CD14-positive monocyte (primary cell): Measurements from ENCODE around the gene MPP1. TPM values are rescaled to one million over a fixed set of nuclear protein-coding genes. Genes with fewer than 3 reads are reported as not detected.
A peak's percentile ranks its signal among the peaks of the same experiment; 100 is the strongest.

ENCODE experiments used
- DNase-seq, 3 donors: peaks; one replicate each; pipeline ENCODE4 v3.0.0-alpha.2; 2011 to 2022
- H2AFZ ChIP-seq: 2 replicates; pipeline ENCODE4 v1.6.0; 2012; ENCODE audit warnings: mild to moderate bottlenecking, low read depth, low read length, inconsistent platforms; ENCODE audit not compliant: insufficient read depth, poor library complexity, severe bottlenecking
- H3K27ac ChIP-seq, 2 donors: 1 replicate in 1 of 2; 2 replicates in 1 of 2; pipeline ENCODE4 v1.5.1; 2012 to 2013; ENCODE audit warnings: low read length in 2 of 2, control low read depth in 1 of 2, inconsistent platforms in 1 of 2, low read depth in 1 of 2, mild to moderate bottlenecking in 1 of 2
- H3K27me3 ChIP-seq, 2 donors: one replicate each; pipeline versions ENCODE4 v1.6.0 to v1.6.1; 2011 to 2013; ENCODE audit warnings: low read length in 2 of 2; ENCODE audit not compliant: control insufficient read depth in 2 of 2, insufficient read depth in 2 of 2
- H3K36me3 ChIP-seq, 2 donors: replicated peaks in 1 of 2; 1 replicate in 1 of 2; 2 replicates in 1 of 2; pipeline versions ENCODE4 v1.5.1 to v1.6.1; 2012 to 2013; ENCODE audit warnings: low read length in 2 of 2, control low read depth in 1 of 2, inconsistent platforms in 1 of 2, mild to moderate bottlenecking in 1 of 2; ENCODE audit not compliant: insufficient read depth in 2 of 2, control insufficient read depth in 1 of 2
- H3K4me1 ChIP-seq, 2 donors: 1 replicate in 1 of 2; 2 replicates in 1 of 2; pipeline versions ENCODE4 v1.5.1 to v1.6.1; 2012 to 2013; ENCODE audit warnings: low read length in 2 of 2, control low read depth in 1 of 2, inconsistent platforms in 1 of 2, mild to moderate bottlenecking in 1 of 2, moderate library complexity in 1 of 2; ENCODE audit not compliant: insufficient read depth in 2 of 2, control insufficient read depth in 1 of 2
- H3K4me2 ChIP-seq: replicated peaks from 2 replicates; pipeline ENCODE3; 2012; ENCODE audit warnings: low read length, moderate library complexity, mild to moderate bottlenecking; ENCODE audit not compliant: poor library complexity, severe bottlenecking; ENCODE audit errors: extremely low read depth
- H3K4me3 ChIP-seq, 3 experiments: fragments of 200-600 bp in 1 of 3; sonication (generic) in 1 of 3; replicated peaks in 1 of 3; 1 replicate in 2 of 3; 2 replicates in 1 of 3; pipeline ENCODE4 v1.5.1; 2011 to 2013; ENCODE audit warnings: low read length in 3 of 3, mild to moderate bottlenecking in 3 of 3, control low read depth in 2 of 3, low read depth in 2 of 3, inconsistent platforms in 1 of 3, moderate library complexity in 1 of 3
- H3K79me2 ChIP-seq: 2 replicates; pipeline ENCODE4 v1.6.0; 2012; ENCODE audit warnings: mild to moderate bottlenecking, control low read depth, inconsistent platforms, low read length, moderate library complexity; ENCODE audit not compliant: insufficient read depth
- H3K9ac ChIP-seq: 2 replicates; pipeline ENCODE4 v1.6.0; 2017; ENCODE audit warnings: low read length, mild to moderate bottlenecking; ENCODE audit not compliant: insufficient read depth, poor library complexity, severe bottlenecking
- H3K9me3 ChIP-seq, 2 donors: replicated peaks in 1 of 2; 1 replicate in 1 of 2; 2 replicates in 1 of 2; pipeline versions ENCODE4 v1.5.1 to v1.6.1; 2012 to 2013; ENCODE audit warnings: low read length in 2 of 2, control low read depth in 1 of 2; ENCODE audit not compliant: control insufficient read depth in 1 of 2, insufficient read depth in 1 of 2
- H4K20me1 ChIP-seq: 2 replicates; pipeline ENCODE4 v1.6.0; 2012; ENCODE audit warnings: mild to moderate bottlenecking, low read length, control low read depth, moderate library complexity; ENCODE audit not compliant: insufficient read depth
- H3K27ac Mint-ChIP-seq, 7 donors: one replicate each; pipeline ENCODE4 v1.8.0; 2020; ENCODE audit warnings: mild to moderate bottlenecking in 7 of 7, mixed read lengths in 7 of 7, moderate library complexity in 6 of 7, inconsistent platforms in 2 of 7
- H3K27me3 Mint-ChIP-seq, 3 donors: one replicate each; pipeline ENCODE4 v1.8.0; 2021 to 2022; ENCODE audit warnings: low read depth in 3 of 3, mild to moderate bottlenecking in 3 of 3, mixed read lengths in 3 of 3, moderate library complexity in 3 of 3, inconsistent platforms in 1 of 3
- H3K36me3 Mint-ChIP-seq, 2 donors: one replicate each; pipeline ENCODE4 v1.8.0; 2020; ENCODE audit warnings: mixed read lengths in 2 of 2, inconsistent platforms in 1 of 2, mild to moderate bottlenecking in 1 of 2
- H3K4me1 Mint-ChIP-seq: one replicate; pipeline ENCODE4 v1.8.0; 2020; ENCODE audit warnings: mild to moderate bottlenecking, mixed read lengths
- H3K4me3 Mint-ChIP-seq, 2 donors: one replicate each; pipeline ENCODE4 v1.8.0; 2020; ENCODE audit warnings: mild to moderate bottlenecking in 2 of 2, mixed read lengths in 2 of 2, moderate library complexity in 1 of 2
- H3K9me3 Mint-ChIP-seq, 7 donors: one replicate each; pipeline ENCODE4 v1.8.0; 2020 to 2022; ENCODE audit warnings: mixed read lengths in 7 of 7, mild to moderate bottlenecking in 6 of 7, moderate library complexity in 6 of 7, inconsistent platforms in 2 of 7
- CTCF ChIP-seq: fragments of 200-600 bp; IDR thresholded peaks from one replicate; pipeline ENCODE4 v1.8.0; 2022; ENCODE audit warnings: antibody characterized with exemption, mild to moderate bottlenecking
- WGBS: methylation state at CpG from one replicate; pipeline ENCODE4 v1.1.5; 2013; ENCODE audit warnings: missing lambda C conversion rate; ENCODE audit not compliant: insufficient coverage; 5-methylcytosine and 5-hydroxymethylcytosine counted together
- intact Hi-C, 2 donors: fragments of 100-400 bp; cut with micrococcal nuclease; formaldehyde crosslinking; loops; one replicate each; pipeline versions ENCODE4 v1.15.0 to v1.15.1; 2023
- polyA plus RNA-seq, 3 donors: library from polyadenylated mRNA; depleted of rRNA in 1 of 3; unstranded in 2 of 3; stranded (reverse) in 1 of 3; fragments of 300-500 nt in 2 of 3; fragments of >200 nt in 1 of 3; fragmentation: Illumina TruSeq in 2 of 3; gene quantifications; 1 replicate in 2 of 3; 2 replicates in 1 of 3; pipeline ENCODE4 v1.2.3, GENCODE V29; 2012 to 2021

Gene MPP1
- polyA plus RNA-seq, 3 donors, result 120 to 139 (median 135) TPM

- no CpG with 5 or more reads among the region's 2 CpGs for WGBS
- Mint-ChIP-seq H3K27me3 (peaks cover 0 to 2% (median 0%) of the 10 kb centered on the region in 3 donors), H3K9me3 (peaks cover 0 to 5% (median 0%) of the 10 kb centered on the region in 7 donors), H3K27ac (peak overlapping the region; percentile 92 to 97 (median 95)), H3K4me3 (peak overlapping the region; percentile 39 to 71), H3K36me3 (peaks cover 8 to 12% of the 10 kb centered on the region in 2 donors), H3K4me1 (peaks cover 96% of the 10 kb centered on the region)
- H3K79me2 ChIP-seq, result peaks cover 86% of the 10 kb centered on the region
- peak overlapping the region; percentile 66 for H3K4me2 ChIP-seq
- H3K36me3 ChIP-seq, result no peaks in the 10 kb centered on the region
- no peak for DNase-seq
- no peaks in the 10 kb centered on the region for H4K20me1 ChIP-seq
- H3K27ac ChIP-seq, result peak overlapping the region; percentile 40 to 83
- TF ChIP-seq CTCF, result no peak
- peak overlapping the region in 1 of 3 experiments; percentile 45 for H3K4me3 ChIP-seq
- no peaks in the 10 kb centered on the region for H3K9me3 ChIP-seq
- H2AFZ ChIP-seq, result no peak overlapping the region
- intact Hi-C loops, result no loop called here
- H3K4me1 ChIP-seq, result peaks cover 98 to 99% of the 10 kb centered on the region in 2 donors
- no peak overlapping the region for H3K9ac ChIP-seq
- H3K27me3 ChIP-seq, result no peaks in the 10 kb centered on the region
Measured at GRCh38 chrX:154733066-154733425, 72.2 kb downstream of the MPP1 start.

GRCh38 chrX:154732421-154733065 is 72.7 kb downstream of the MPP1 start:
- no peaks in the 10 kb centered on the region for H3K27me3 ChIP-seq
- no peaks in the 10 kb centered on the region for H3K36me3 ChIP-seq
- no peak overlapping the region for H2AFZ ChIP-seq
- peaks cover 99 to 100% of the 10 kb centered on the region in 2 donors for H3K4me1 ChIP-seq
- H3K36me3 Mint-ChIP-seq, result peaks cover 7 to 12% of the 10 kb centered on the region in 2 donors
- H3K4me3 Mint-ChIP-seq, result peak overlapping the region; percentile 39 to 71
- H3K9me3 ChIP-seq, result no peaks in the 10 kb centered on the region
- peaks cover 86% of the 10 kb centered on the region for H3K79me2 ChIP-seq
- intact Hi-C loops, result no loop called here
- peak overlapping the region; percentile 92 to 97 (median 95) for H3K27ac Mint-ChIP-seq
- peaks cover 0 to 5% (median 0%) of the 10 kb centered on the region in 7 donors for H3K9me3 Mint-ChIP-seq
- no peak overlapping the region for H3K9ac ChIP-seq
- H3K4me1 Mint-ChIP-seq, result peaks cover 98% of the 10 kb centered on the region
- DNase-seq, result peak in 2 of 3 donors; percentile 37 to 60
- no peaks in the 10 kb centered on the region for H4K20me1 ChIP-seq
- 0% methylated on average over 1 of the region's 5 CpGs for WGBS
- peak overlapping the region in 1 of 3 experiments; percentile 45 for H3K4me3 ChIP-seq
- H3K27me3 Mint-ChIP-seq, result peaks cover 0 to 2% (median 0%) of the 10 kb centered on the region in 3 donors
- peak overlapping the region; percentile 66 for H3K4me2 ChIP-seq
- peak overlapping the region; percentile 40 to 83 for H3K27ac ChIP-seq
- no peak for TF ChIP-seq CTCF
